ENCODE results near the gene RFC3.

- TF ChIP-seq CTCF (IDR thresholded peaks at IDR 0.05) (no peak), POLR2A (IDR thresholded peaks at IDR 0.05) (no peak)
Observed at GRCh38 chr13:33828431-33829129, 10.6 kb downstream of the RFC3 start.

All from lower leg skin (tissue), 3 donors.